ENCODE data around the gene QTRT2. TPM values are rescaled to one million over a fixed set of nuclear protein-coding genes. Genes with fewer than 3 reads are reported as not detected.

Gene QTRT2
- total and polyA plus RNA-seq, 2 of the 8 experiments (the other 6 are each of a cell fraction or from before 2014, with no cell fraction given) = 13.3 to 54.5 TPM

- TF ChIP-seq EP300 (IDR thresholded peaks at IDR 0.05; ENCODE audit: borderline replicate concordance in 1 of 2, low read depth in 2 of 2, low read length in 2 of 2) = no peak
- TF ChIP-seq JUND (IDR thresholded peaks at IDR 0.05; ENCODE audit: low read length) = no peak
- no peak for TF ChIP-seq MAFK (IDR thresholded peaks at IDR 0.05; ENCODE audit: low read depth, low read length)
- no peak for TF ChIP-seq RAD21 (IDR thresholded peaks at IDR 0.05 in 1 of 2, conservative IDR thresholded peaks at IDR 0.05 in 1 of 2; ENCODE audit: low read depth in 2 of 2, low read length in 2 of 2)
- no peak for TF ChIP-seq GABPA (IDR thresholded peaks at IDR 0.05; ENCODE audit: borderline replicate concordance, insufficient read depth, low read length)
- no peak for TF ChIP-seq CHD7 (IDR thresholded peaks at IDR 0.05; ENCODE audit: insufficient replicate concordance, low read length)
- no peak for TF ChIP-seq POU5F1 (IDR thresholded peaks at IDR 0.05; ENCODE audit: low read depth, low read length)
- peak; percentile 83 for TF ChIP-seq SRF (IDR thresholded peaks at IDR 0.05; ENCODE audit: low read depth, low read length)
- no peak for TF ChIP-seq CBX8 (IDR thresholded peaks at IDR 0.05; ENCODE audit: borderline replicate concordance, low read depth, low read length)
Observed at GRCh38 chr3:114056130-114057010, at the start of gene QTRT2, which contains the start of gene CCDC191 (continued).

Measured in H1 (cell line).